ENCODE measurements around the gene SCARF2. TPM values are rescaled to one million over a fixed set of nuclear protein-coding genes. Genes with fewer than 3 reads are reported as not detected.

Gene SCARF2
- total and polyA plus RNA-seq, 2 experiments from 2014 or later: 1.8 to 16.6 TPM

DNA sequence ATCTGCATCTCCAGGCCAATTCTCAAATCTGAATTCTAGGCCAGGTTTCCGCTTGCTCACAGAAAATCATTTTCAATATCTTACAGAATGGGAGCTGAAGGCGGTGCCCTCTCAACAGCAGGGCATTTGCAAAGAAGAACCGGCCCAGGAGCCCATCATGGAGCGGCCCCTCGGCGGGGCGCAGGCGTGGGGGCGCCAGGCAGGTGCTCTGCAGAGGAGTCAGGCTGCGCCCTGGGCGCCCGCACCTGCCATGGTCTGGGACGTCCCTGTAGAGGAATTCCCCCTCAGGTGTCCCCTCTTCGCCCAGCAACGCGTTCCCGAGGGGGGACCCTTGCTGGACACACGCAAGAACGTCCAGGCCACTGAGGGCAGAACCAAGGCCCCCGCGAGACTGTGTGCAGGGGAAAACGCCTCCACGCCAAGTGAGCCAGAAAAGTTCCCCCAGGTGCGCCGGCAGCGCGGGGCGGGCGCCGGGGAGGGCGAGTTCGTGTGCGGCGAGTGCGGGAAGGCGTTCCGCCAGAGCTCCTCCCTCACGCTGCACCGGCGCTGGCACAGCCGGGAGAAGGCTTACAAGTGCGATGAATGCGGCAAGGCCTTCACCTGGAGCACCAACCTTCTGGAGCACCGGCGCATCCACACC is 32.2 kb downstream of the SCARF2 start:
- Mint-ChIP-seq H3K27me3 (ENCODE audit: insufficient read depth, low read depth, poor library complexity) (peaks cover 3% of the 10 kb centered on the region), H3K36me3 (ENCODE audit: low read depth) (peaks cover 52% of the 10 kb centered on the region), H3K27ac (no peak overlapping the region; the same call in 1 of the 2 replicates), H3K9me3 (peaks cover 2% of the 10 kb centered on the region; the same call in 2 of the 3 replicates), H3K4me3 (no peak overlapping the region), H3K4me1 (no peaks in the 10 kb centered on the region; the same call in 2 of the 3 replicates)
- no peaks in the 10 kb centered on the region for H3F3A ChIP-seq (replicated peaks; ENCODE audit: low read depth)
- H3K27ac ChIP-seq (ENCODE audit: low read depth): no peak overlapping the region
- H3K9me2 ChIP-seq (ENCODE audit: insufficient read depth): no peaks in the 10 kb centered on the region
- no peaks in the 10 kb centered on the region for H3K27me3 ChIP-seq (ENCODE audit: insufficient read depth)
- no peak overlapping the region for H2AFZ ChIP-seq
- peaks cover 4% of the 10 kb centered on the region for H3K79me2 ChIP-seq (replicated peaks; ENCODE audit: insufficient read depth)
- no peaks in the 10 kb centered on the region; the same call in 1 of the 2 replicates for H3K36me3 ChIP-seq (ENCODE audit: insufficient read depth)
- H3K4me1 ChIP-seq (ENCODE audit: insufficient read depth): no peaks in the 10 kb centered on the region
- H3K4me2 ChIP-seq: no peak overlapping the region
- no peak for TF ChIP-seq EZH2 (IDR thresholded peaks at IDR 0.05; ENCODE audit: low read depth, unreplicated experiment)
- TF ChIP-seq ZNF114 (CRISPR knock-in tag; IDR thresholded peaks at IDR 0.05): no peak
- no peak for TF ChIP-seq ZNF462 (CRISPR knock-in tag; IDR thresholded peaks at IDR 0.05)
- no peak for TF ChIP-seq CREB1 (CRISPR knock-in tag; IDR thresholded peaks at IDR 0.05; ENCODE audit: low read depth)
- no peak for TF ChIP-seq ZNF331 (CRISPR knock-in tag; IDR thresholded peaks at IDR 0.05; ENCODE audit: low read depth)
- no peak for TF ChIP-seq POLR2AphosphoS5 (IDR thresholded peaks at IDR 0.05; ENCODE audit: low read depth)
- TF ChIP-seq, protein P1, sequence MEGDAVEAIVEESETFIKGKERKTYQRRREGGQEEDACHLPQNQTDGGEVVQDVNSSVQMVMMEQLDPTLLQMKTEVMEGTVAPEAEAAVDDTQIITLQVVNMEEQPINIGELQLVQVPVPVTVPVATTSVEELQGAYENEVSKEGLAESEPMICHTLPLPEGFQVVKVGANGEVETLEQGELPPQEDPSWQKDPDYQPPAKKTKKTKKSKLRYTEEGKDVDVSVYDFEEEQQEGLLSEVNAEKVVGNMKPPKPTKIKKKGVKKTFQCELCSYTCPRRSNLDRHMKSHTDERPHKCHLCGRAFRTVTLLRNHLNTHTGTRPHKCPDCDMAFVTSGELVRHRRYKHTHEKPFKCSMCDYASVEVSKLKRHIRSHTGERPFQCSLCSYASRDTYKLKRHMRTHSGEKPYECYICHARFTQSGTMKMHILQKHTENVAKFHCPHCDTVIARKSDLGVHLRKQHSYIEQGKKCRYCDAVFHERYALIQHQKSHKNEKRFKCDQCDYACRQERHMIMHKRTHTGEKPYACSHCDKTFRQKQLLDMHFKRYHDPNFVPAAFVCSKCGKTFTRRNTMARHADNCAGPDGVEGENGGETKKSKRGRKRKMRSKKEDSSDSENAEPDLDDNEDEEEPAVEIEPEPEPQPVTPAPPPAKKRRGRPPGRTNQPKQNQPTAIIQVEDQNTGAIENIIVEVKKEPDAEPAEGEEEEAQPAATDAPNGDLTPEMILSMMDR (conservative IDR thresholded peaks at IDR 0.05; ENCODE audit: low read depth in 2 of 2): no peak
- TF ChIP-seq STAT1 (IDR thresholded peaks at IDR 0.05; ENCODE audit: unreplicated experiment): no peak
- TF ChIP-seq REST (IDR thresholded peaks at IDR 0.05; ENCODE audit: unreplicated experiment): no peak
- TF ChIP-seq NANOG (IDR thresholded peaks at IDR 0.05; ENCODE audit: borderline replicate concordance): no peak
- TF ChIP-seq EZH2phosphoT487 (IDR thresholded peaks at IDR 0.05; ENCODE audit: unreplicated experiment): no peak
- no peak for TF ChIP-seq ETS1 (IDR thresholded peaks at IDR 0.05)
- no peak for TF ChIP-seq JUNB (IDR thresholded peaks at IDR 0.05; ENCODE audit: unreplicated experiment)
- peaks cover 1% of the 10 kb centered on the region; the same call in 1 of the 2 replicates for H4K20me1 ChIP-seq (replicated peaks; ENCODE audit: insufficient read depth)
- H3K4me3 ChIP-seq: no peak overlapping the region
- peak; percentile 26; the same call in 1 of the 3 replicates for ATAC-seq
- DNase-seq (ENCODE audit: low spot score): no peak

Measured in GM23338 (cell line).